GM20431 (cell line): ENCODE results near the gene RUFY4.
"Not testable (repeated sequence)": the region's sequence is repeated elsewhere in the genome, so short reads cannot be mapped to it uniquely, and the experiment has no call there.

ENCODE experiments used
- in situ Hi-C: fragments of 300-500 bp; cut with MseI, MboI; formaldehyde crosslinking; loops from one replicate; pipeline ENCODE4 v1.15.0; 2020; ENCODE audit warnings: low sequenced_read_pairs; ENCODE audit not compliant: unreplicated experiment

Gene RUFY4

GRCh38 chr2:218029366-218030360 lies 39.4 kb upstream of the RUFY4 start:
- in situ Hi-C loops, result no loop called here

GRCh38 chr2:218030409-218031195 lies 38.5 kb upstream of the RUFY4 start:
- in situ Hi-C loops, result no loop called here

- in situ Hi-C loops, result no loop called here
Measured at GRCh38 chr2:218031261-218031660, 37.8 kb upstream of the RUFY4 start.

- in situ Hi-C loops, result no loop called here
Measured at GRCh38 chr2:218031771-218032257, 37.2 kb upstream of the RUFY4 start.

GRCh38 chr2:218032336-218033171 lies 36.5 kb upstream of the RUFY4 start:
- in situ Hi-C loops, result no loop called here

GRCh38 chr2:218033208-218033589 lies 35.9 kb upstream of the RUFY4 start:
- in situ Hi-C loops, result no loop called here

- in situ Hi-C loops, result no loop called here
Measured at GRCh38 chr2:218033590-218034496, 35.2 kb upstream of the RUFY4 start.

GRCh38 chr2:218034497-218035213 lies 34.4 kb upstream of the RUFY4 start:
- in situ Hi-C loops, result not testable (repeated sequence)

GRCh38 chr2:218035463-218036100 lies 33.5 kb upstream of the RUFY4 start:
- in situ Hi-C loops, result no loop called here

GRCh38 chr2:218036371-218036770 lies 32.7 kb upstream of the RUFY4 start:
- in situ Hi-C loops, result no loop called here

- in situ Hi-C loops, result no loop called here
Measured at GRCh38 chr2:218039171-218039570, 29.9 kb upstream of the RUFY4 start.

GRCh38 chr2:218040883-218041282 lies 28.2 kb upstream of the RUFY4 start:
- in situ Hi-C loops, result no loop called here

- in situ Hi-C loops, result no loop called here
Measured at GRCh38 chr2:218041302-218042168, 27.5 kb upstream of the RUFY4 start.

GRCh38 chr2:218043100-218043499 lies 26.0 kb upstream of the RUFY4 start:
- in situ Hi-C loops, result no loop called here

- in situ Hi-C loops, result no loop called here
Measured at GRCh38 chr2:218043701-218044109, 25.3 kb upstream of the RUFY4 start.

GRCh38 chr2:218044599-218044998 lies 24.5 kb upstream of the RUFY4 start:
- in situ Hi-C loops, result not testable (repeated sequence)

GRCh38 chr2:218046238-218046637 lies 22.8 kb upstream of the RUFY4 start:
- in situ Hi-C loops, result no loop called here
